Urinary bladder (tissue), 4 donors: Measurements from ENCODE around the gene CAP1. TPM values are rescaled to one million over a fixed set of nuclear protein-coding genes. Genes with fewer than 3 reads are reported as not detected.

Source experiments
- DNase-seq: peaks from one replicate; pipeline ENCODE4 v3.0.0-alpha.2; 2015; ENCODE audit errors: extremely low spot score
- H3K27ac ChIP-seq: one replicate; pipeline ENCODE4 v1.5.1; 2013; ENCODE audit warnings: low read depth, mild to moderate bottlenecking, moderate library complexity
- H3K36me3 ChIP-seq: one replicate; pipeline ENCODE4 v1.6.1; 2013; ENCODE audit warnings: mild to moderate bottlenecking, moderate library complexity; ENCODE audit not compliant: insufficient read depth
- H3K4me1 ChIP-seq: one replicate; pipeline ENCODE4 v1.6.1; 2013; ENCODE audit warnings: mild to moderate bottlenecking, moderate library complexity; ENCODE audit not compliant: insufficient read depth
- H3K4me3 ChIP-seq: one replicate; pipeline ENCODE4 v1.5.1; 2013; ENCODE audit warnings: low read depth, low read length
- WGBS: extraction: QIAGEN DNeasy Blood & Tissue Kit; methylation state at CpG from one replicate; pipeline ENCODE4 v1.1.7; 2013; 5-methylcytosine and 5-hydroxymethylcytosine counted together
- polyA plus RNA-seq: library from polyadenylated mRNA; stranded (reverse); fragments of 200-250 nt; gene quantifications from one replicate; pipeline ENCODE4 v1.2.3, GENCODE V29; 2013
- total RNA-seq: library from RNA; depleted of rRNA; stranded (reverse); fragments of >200 nt; gene quantifications from one replicate; pipeline ENCODE4 v1.2.3, GENCODE V29; 2014
- donor health status: healthy with polysubstance abuse.
- donor health status: healthy.

CAP1 gene
- total and polyA plus RNA-seq, 2 donors = 154 to 273 TPM

DNA sequence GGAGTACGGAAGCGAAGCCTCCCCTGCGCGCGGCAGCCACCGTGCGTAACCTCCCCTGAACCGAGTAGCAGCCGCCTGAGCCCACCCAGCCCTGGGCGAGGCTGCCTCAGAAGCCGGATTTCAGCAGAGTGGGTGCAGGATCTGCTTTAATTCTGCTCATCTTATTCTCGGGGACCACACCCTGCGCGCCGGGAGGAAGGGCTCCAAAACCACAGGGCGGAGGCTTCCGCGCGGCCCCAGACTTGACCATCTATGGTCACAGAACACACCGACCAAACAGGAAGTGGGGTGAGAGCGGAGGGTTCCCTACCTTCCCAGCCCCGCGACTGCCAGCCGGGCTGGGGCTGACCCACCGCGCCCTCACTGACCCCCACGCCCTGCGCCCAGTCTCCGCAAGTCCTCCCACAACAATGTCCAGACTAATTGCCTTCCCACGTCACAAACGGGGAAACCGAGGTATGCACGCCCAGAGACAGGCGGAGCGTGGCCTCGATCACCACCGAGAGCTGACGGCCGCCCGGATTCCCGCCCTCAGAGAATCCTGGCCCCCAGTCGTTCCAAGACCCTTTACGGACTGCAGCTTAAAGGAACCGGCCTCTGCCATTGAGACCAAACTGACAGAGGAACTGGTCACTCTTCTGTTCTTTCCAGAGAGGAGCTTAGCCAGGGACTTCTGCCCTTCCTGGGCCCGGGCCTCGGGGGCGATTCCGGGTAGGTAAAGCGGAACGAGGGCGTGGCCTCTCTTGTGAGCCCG, 595 bp upstream of the CAP1 start:
- H3K4me3 ChIP-seq = peak overlapping the region; percentile 46
- H3K36me3 ChIP-seq = no peaks in the 10 kb centered on the region
- WGBS = under 1% methylated on average over 52 of the region's 52 CpGs
- peak overlapping the region; percentile 94 for H3K27ac ChIP-seq
- peaks cover 2% of the 10 kb centered on the region for H3K4me1 ChIP-seq
- peak; percentile 43 for DNase-seq

DNA sequence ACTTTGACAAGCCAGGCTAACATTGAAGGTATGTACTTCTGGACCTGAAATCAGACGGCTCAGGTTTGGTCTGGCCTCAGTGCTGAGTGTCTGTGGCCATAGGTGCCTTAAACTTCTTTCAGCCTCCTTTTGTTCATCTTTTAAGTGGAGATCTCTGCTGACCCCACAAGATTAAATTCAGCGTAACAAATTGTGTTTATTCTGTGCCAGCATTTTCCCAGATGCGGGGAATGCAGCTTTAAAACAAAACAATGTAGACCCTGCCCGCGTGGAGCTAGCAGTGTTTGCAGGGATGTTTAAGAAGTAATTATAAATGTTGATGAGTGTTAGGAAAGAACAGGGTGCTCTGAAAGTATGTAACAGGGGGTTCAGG, 923 bp downstream of the CAP1 start:
- WGBS = 12% methylated on average over 5 of the region's 5 CpGs
- H3K4me1 ChIP-seq = peaks cover 2% of the 10 kb centered on the region
- DNase-seq = no peak
- H3K27ac ChIP-seq = peak overlapping the region; percentile 65
- H3K4me3 ChIP-seq = peak overlapping the region; percentile 95
- no peaks in the 10 kb centered on the region for H3K36me3 ChIP-seq

DNA sequence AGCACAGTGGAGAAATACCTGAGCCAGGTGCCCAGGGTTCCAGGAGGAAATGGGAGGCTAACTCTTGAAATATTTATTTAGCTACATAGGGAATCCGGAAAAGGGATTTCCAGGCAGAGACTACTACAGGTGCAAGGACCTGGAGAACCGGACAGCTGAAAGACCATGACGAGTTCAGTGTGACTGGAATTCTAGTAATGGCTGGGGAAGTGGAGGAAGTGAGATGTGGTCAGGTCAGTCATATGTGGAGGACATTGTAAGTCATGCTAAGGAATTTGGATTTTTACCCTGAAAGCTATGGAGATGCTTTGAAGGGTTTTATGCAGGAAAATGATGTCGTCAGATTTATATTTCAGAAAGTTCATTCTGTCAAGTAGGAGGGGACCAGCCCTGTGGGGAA, 1.8 kb downstream of the CAP1 start:
- no peak for DNase-seq
- Histone ChIP-seq H3K36me3 (no peaks in the 10 kb centered on the region), H3K4me3 (peak overlapping the region; percentile 15), H3K4me1 (peaks cover 2% of the 10 kb centered on the region), H3K27ac (no peak overlapping the region)
- 76% methylated on average over 4 of the region's 4 CpGs for WGBS

DNA sequence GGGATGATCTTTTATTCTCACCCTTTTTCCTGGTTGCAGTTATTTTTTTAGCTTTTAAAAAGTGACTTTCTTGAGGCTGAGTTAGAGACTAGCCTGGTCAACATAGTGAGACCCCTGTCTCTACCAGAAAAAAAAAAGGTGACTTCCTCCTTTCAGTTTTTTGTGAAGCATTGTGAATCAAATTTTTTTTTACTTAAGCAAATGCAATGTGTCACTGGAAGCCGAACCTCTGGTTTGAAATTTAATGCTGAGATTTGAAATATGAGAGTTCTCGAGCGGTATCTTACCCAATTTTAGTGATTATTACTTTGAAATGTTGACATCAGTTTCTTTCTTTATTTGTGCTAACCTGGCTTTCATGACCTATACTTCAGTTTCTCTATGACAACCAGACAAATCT, 3.6 kb downstream of the CAP1 start:
- no peaks in the 10 kb centered on the region for H3K36me3 ChIP-seq
- peaks cover 2% of the 10 kb centered on the region for H3K4me1 ChIP-seq
- H3K4me3 ChIP-seq = no peak overlapping the region
- WGBS = 70% methylated on average over 3 of the region's 3 CpGs
- no peak overlapping the region for H3K27ac ChIP-seq
- no peak for DNase-seq

DNA sequence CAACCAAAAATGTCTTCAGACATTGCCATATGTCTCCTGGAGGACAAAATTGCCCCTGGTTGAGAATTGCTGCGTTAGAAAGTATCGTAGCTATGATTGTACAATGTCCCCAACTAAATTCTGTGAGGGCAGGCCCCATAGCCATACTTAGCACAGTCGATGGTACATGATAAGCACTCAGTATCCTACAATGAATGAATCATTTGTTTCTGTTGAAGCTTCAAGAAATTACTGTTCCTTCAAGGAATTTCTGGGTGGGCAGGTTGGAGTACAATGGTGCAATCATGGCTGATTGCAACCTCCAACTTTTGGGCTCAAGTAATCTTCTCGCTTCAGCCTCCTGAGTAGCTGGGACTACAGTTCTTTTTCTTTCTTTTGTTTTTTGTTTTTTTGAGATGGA, 4.7 kb downstream of the CAP1 start:
- no peak for DNase-seq
- Histone ChIP-seq H3K4me3 (no peak overlapping the region), H3K4me1 (peaks cover 2% of the 10 kb centered on the region), H3K36me3 (no peaks in the 10 kb centered on the region), H3K27ac (no peak overlapping the region)
- WGBS = 89% methylated on average over 4 of the region's 4 CpGs

DNA sequence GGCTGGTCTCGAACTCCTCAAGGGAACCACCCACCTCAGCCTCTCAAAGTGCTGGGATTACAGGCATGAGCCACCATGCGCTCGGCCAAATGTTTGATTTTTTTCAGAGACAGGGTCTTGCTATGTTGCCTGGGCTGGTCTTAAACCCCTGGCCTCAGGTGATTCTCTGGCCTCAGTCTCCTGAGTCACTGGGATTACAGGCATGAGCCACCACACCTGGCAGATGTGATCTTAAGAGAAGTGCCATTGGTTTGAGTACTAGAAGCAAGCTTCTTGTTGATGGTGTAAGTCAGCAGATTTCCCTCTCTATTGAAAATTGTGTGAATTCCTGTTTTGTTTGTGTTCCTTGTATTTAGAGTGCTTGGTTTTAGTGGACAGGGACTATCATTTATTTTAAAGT, 5.2 kb downstream of the CAP1 start:
- Histone ChIP-seq H3K4me1 (peaks cover 2% of the 10 kb centered on the region), H3K36me3 (no peaks in the 10 kb centered on the region), H3K4me3 (no peak overlapping the region), H3K27ac (no peak overlapping the region)
- WGBS = 90% methylated on average over 3 of the region's 3 CpGs
- no peak for DNase-seq

DNA sequence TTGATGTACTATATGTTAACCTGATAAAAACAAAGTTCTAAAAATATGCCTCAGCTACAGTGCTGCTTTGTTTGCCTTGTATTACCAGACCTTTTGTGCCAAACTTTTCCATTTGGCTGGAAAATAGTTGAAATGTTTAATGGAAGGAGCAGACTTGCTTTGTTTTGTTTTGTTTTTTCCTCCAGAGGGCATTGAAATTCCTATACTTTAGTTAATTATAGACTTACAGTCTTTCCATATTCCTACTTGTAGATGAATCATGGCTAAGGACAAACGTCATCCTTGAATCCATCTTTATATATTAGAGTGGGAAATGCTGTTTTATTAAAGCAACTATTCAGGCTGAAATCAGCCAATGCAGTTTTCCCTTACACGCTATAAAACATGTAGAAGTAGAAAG, 6.7 kb downstream of the CAP1 start:
- H3K36me3 ChIP-seq = no peaks in the 10 kb centered on the region
- no peak overlapping the region for H3K27ac ChIP-seq
- peaks cover under 1% of the 10 kb centered on the region for H3K4me1 ChIP-seq
- WGBS = 63% methylated on average over 2 of the region's 2 CpGs
- no peak overlapping the region for H3K4me3 ChIP-seq
- DNase-seq = no peak

DNA sequence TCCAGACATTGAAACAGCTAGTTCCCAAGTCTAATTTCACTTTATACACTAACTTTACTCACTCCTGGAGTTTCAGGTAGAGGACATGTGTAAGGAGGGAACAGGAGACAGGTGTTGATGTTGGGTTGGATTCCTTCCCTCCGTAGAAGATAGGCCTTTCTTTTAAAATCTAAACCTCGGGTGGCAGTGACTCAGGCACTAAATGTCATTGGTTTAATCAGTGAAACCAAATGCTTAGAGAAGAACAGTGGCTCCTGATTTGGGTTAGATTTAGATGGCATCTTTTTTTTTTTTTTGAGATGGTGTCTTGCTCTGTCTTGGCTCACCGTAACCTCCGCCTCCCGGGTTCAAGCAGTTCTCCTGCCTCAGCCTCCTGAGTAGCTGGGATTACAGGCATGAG, 7.2 kb downstream of the CAP1 start:
- Histone ChIP-seq H3K36me3 (no peaks in the 10 kb centered on the region), H3K27ac (no peak overlapping the region), H3K4me3 (no peak overlapping the region), H3K4me1 (no peaks in the 10 kb centered on the region)
- DNase-seq = no peak
- WGBS = 88% methylated on average over 5 of the region's 5 CpGs

DNA sequence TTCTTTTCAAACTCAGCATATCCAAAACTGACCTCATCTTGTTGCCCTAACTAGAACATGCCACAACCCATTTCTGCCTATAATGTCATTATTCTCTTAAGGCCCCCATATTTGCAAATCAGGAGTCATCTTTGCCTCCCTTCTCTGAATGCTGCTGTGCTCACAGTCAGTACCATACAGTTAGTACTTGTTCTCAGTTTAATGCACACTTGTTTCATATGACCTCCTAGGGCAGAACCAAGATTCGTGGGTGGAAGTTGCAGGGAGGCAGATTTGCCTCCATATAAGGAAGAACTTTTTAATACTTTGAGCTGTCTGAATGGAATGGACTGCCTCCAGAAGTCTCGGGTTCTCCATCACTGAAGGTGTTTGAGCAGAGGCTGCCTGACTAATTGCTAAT, 9.2 kb downstream of the CAP1 start:
- DNase-seq = no peak
- no peaks in the 10 kb centered on the region for H3K36me3 ChIP-seq
- no peak overlapping the region for H3K4me3 ChIP-seq
- 27% methylated on average over 2 of the region's 2 CpGs for WGBS
- H3K4me1 ChIP-seq = no peaks in the 10 kb centered on the region
- H3K27ac ChIP-seq = no peak overlapping the region

DNA sequence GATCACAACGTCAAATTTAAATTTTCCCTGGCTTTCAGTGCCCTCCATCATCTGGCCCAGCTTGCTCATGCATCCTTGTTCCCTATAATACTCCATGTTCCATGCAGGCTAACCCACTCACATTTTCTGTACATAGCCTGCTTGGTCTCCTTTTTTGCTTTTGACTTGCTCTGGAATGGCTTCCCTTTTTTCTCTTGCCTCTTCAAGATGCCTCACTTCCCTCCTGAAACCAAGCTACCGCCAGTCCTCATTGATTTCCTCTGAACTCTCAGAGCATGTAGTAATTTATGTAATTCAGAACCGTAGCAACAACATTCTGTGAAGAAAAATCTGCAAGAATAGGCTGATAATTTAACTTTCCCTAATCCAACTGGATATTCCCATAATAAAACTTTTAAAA, 10.3 kb downstream of the CAP1 start:
- 85% methylated on average over 3 of the region's 3 CpGs for WGBS
- no peaks in the 10 kb centered on the region for H3K4me1 ChIP-seq
- no peaks in the 10 kb centered on the region for H3K36me3 ChIP-seq
- no peak for DNase-seq
- no peak overlapping the region for H3K27ac ChIP-seq
- no peak overlapping the region for H3K4me3 ChIP-seq

DNA sequence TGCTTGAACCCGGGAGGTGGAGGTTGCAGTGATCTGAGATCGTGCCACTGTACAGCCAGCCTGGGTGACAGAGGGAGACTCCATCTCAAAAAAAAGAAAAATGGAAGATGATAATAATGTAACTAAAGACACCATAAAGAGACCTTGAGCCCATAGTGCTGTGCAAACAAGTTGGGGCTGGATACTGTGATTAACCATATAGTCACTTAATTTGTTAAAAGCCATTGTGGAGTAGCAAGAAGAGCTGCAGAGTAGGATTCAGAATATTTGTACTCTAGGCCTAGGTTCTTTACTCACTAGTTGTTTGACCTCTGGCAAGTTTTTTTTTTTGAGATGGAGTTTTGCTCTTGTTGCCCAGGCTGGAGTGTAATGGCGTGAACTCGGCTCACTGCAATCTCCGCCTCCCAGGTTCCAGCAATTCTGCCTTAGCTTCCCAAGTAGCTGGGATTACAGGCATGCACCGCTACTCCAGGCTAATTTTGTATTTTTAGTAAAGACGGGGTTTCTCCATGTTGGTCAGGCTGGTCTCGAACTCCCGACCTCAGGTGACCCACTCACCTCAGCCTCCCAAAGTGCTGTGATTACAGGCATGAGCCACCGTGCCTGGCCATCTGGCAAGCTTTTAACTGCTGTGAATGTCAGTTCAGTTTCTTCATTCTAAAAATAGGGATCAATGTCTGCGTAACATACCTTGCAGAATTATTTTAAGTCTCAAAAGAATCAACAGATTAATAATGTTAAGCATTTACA, 12.8 kb downstream of the CAP1 start:
- H3K4me1 ChIP-seq = no peaks in the 10 kb centered on the region
- DNase-seq = no peak
- WGBS = 81% methylated on average over 11 of the region's 11 CpGs
- no peak overlapping the region for H3K4me3 ChIP-seq
- no peak overlapping the region for H3K27ac ChIP-seq
- no peaks in the 10 kb centered on the region for H3K36me3 ChIP-seq

DNA sequence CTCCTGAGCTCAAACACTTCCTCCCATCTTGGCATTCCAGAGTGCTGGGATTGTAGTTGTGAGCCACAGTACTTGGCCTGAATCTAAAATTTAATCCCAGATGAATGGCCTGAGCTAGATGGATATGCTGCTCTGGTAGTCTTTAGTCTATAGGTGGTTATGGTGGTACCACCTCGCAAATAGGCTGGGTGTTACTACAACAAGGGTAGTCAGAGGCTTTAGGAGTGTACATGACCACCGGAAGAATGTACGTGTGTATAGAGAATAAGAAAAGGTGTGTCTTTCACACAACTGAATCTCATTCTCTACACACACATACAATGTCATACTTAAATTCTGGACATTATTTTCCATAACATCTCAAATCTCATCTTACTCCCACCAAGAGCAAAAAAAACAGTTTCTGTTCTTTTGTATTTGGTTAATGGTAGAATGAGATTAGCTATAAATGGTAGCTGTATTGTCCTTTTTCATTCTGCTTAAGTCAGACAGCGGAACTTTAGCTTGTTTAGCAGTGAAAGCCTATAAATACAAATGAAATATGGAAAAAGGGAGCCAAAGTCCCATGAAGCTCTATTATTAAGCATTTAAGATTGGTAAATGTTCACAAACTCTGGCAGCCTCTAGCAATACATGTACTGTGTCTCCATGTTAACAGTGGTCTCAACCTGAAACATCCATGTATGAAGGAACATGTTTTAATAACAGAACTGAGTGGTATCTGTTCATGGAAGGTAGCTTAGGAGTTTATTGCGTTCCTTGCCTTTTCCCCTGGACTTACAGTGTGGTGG, 16.2 kb downstream of the CAP1 start:
- WGBS = 95% methylated on average over 5 of the region's 5 CpGs
- no peaks in the 10 kb centered on the region for H3K4me1 ChIP-seq
- no peak for DNase-seq
- peaks cover 5% of the 10 kb centered on the region for H3K36me3 ChIP-seq
- peak overlapping the region; percentile 50 for H3K27ac ChIP-seq
- no peak overlapping the region for H3K4me3 ChIP-seq

DNA sequence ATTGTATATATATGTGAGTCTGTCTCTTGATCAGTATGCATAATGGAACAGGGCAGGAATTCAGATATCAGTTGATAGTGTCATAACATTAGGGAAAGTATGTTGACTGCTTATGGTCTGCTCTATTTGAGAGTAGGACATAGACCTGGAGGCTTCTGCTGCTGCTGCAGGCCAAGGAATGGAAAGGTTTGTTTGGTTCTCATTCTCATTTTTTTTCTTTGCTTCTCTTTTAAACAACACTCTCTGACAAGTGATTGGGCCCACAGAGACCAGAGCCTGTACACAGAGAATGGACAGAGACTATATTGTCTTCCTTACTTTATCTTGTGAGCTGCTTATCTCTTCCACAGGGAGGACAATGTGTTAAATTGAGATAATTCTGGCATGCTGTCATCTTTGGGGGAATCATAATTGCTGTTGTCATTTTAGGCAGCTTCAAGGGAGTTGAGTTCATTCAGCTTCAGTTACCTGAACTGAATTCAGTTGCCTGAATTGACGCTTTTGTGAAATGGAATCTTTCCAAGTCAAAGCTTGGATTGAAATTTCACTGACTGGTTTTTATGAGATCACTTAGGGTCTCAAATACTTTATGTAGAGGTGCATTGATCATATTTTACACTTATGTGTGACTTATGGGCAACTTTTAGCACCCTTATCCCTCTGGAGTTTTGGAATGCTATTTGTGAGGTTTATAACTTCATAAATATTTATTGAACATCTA, 16.9 kb downstream of the CAP1 start:
- Histone ChIP-seq H3K4me3 (no peak overlapping the region), H3K27ac (peak overlapping the region; percentile 50), H3K4me1 (no peaks in the 10 kb centered on the region), H3K36me3 (peaks cover 5% of the 10 kb centered on the region)
- DNase-seq = no peak
- 77% methylated on average over 1 of the region's 1 CpG for WGBS
